Common myeloid progenitor, CD34-positive (primary cell): ENCODE data around the gene MIP.

Source experiments
- CTCF ChIA-PET: fragments of 350-600 bp; sonication (Branson Sonifier 250); formaldehyde crosslinking; loops from one replicate; lab custom pipeline; 2021; ENCODE audit warnings: antibody characterized with exemption; lab: Charles Lee
- POLR2A ChIA-PET: fragments of 350-600 bp; sonication (Branson Sonifier 250); formaldehyde crosslinking; loops from one replicate; lab custom pipeline; 2021; ENCODE audit warnings: antibody characterized with exemption; lab: Charles Lee
- DNase-seq, 3 donors: peaks; one replicate each; pipeline versions ENCODE4 v3.0.0 to v3.0.0-alpha.2; 2013
- H3K27ac ChIP-seq, 2 experiments: 1 replicate in 1 of 2; 2 replicates in 1 of 2; pipeline ENCODE4 v1.7.0; 2013; ENCODE audit warnings: inconsistent platforms in 2 of 2, low read length in 2 of 2, mild to moderate bottlenecking in 2 of 2, low read depth in 1 of 2, moderate library complexity in 1 of 2; ENCODE audit not compliant: severe bottlenecking in 2 of 2, insufficient read depth in 1 of 2, poor library complexity in 1 of 2
- H3K27me3 ChIP-seq, 5 experiments: replicated peaks in 2 of 5; 1 replicate in 3 of 5; 2 replicates in 2 of 5; pipeline versions ENCODE4 v1.6.1 to v1.7.0; 2013; ENCODE audit warnings: low read length in 4 of 5, mild to moderate bottlenecking in 2 of 5, moderate library complexity in 2 of 5, inconsistent platforms in 1 of 5; ENCODE audit not compliant: insufficient read depth in 5 of 5, control insufficient read depth in 4 of 5
- H3K36me3 ChIP-seq, 4 experiments: 1 replicate in 2 of 4; 2 replicates in 2 of 4; pipeline versions ENCODE4 v1.6.1 to v1.7.0; 2013; ENCODE audit warnings: low read length in 3 of 4, control low read depth in 1 of 4, mild to moderate bottlenecking in 1 of 4; ENCODE audit not compliant: control insufficient read depth in 4 of 4, insufficient read depth in 4 of 4
- H3K4me1 ChIP-seq, 4 experiments: 1 replicate in 3 of 4; 2 replicates in 1 of 4; pipeline versions ENCODE4 v1.6.1 to v1.7.1; 2013; ENCODE audit warnings: low read length in 3 of 4, mild to moderate bottlenecking in 3 of 4, control low read depth in 1 of 4, inconsistent platforms in 1 of 4, moderate library complexity in 1 of 4; ENCODE audit not compliant: control insufficient read depth in 4 of 4, insufficient read depth in 4 of 4; ENCODE audit errors: control extremely low read depth in 1 of 4
- H3K4me3 ChIP-seq, 7 experiments: 1 replicate in 4 of 7; 2 replicates in 3 of 7; pipeline versions ENCODE4 v1.5.1 to v1.7.0; 2013; ENCODE audit warnings: mild to moderate bottlenecking in 7 of 7, low read length in 6 of 7, moderate library complexity in 6 of 7, inconsistent platforms in 2 of 7, low read depth in 2 of 7, control low read depth in 1 of 7; ENCODE audit not compliant: insufficient read depth in 4 of 7, control insufficient read depth in 1 of 7; ENCODE audit errors: extremely low read depth in 1 of 7
- H3K9me3 ChIP-seq, 5 experiments: 1 replicate in 4 of 5; 2 replicates in 1 of 5; pipeline versions ENCODE4 v1.6.1 to v1.7.1; 2013; ENCODE audit warnings: low read length in 4 of 5, mild to moderate bottlenecking in 2 of 5, inconsistent platforms in 1 of 5, low read depth in 1 of 5, moderate library complexity in 1 of 5; ENCODE audit not compliant: control insufficient read depth in 4 of 5, insufficient read depth in 2 of 5; ENCODE audit errors: control extremely low read depth in 1 of 5
- WGBS: methylation state at CpG from one replicate; pipeline ENCODE4 v1.1.5; 2013; ENCODE audit not compliant: insufficient coverage; 5-methylcytosine and 5-hydroxymethylcytosine counted together

The MIP gene

DNA sequence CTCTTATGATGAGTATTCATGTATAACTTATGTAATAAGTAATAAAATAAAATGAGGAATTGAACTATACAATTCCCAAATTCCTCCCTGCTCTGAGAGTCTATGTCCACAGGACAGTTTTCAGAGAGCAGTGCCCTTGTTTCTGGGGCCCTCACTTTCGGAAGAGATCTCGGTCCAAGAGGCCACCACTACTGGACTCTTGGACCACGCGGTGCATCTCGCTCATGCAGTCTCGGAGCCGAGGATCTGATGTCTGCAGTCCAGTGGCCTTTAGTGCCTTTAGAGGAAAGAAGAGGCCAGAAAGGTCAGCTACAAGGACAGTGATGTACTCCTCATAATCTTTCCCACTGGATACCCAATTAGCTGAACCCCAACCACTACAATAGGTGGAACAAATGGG is 25.2 kb upstream of the MIP start:
- H3K27ac ChIP-seq = no peak overlapping the region
- H3K27me3 ChIP-seq = no peaks in the 10 kb centered on the region
- no peak for DNase-seq
- H3K9me3 ChIP-seq = no peaks in the 10 kb centered on the region
- ChIA-PET POLR2A (interaction anchor here (0.6 kb wide), 1 partner anchor 385 kb away, joined by 3 read pairs; no protein-coding TSS in a partner anchor), CTCF (interaction anchor here (0.8 to 1.8 kb wide), 5 partner anchors 11 to 21 kb away, joined by 3 to 4 read pairs (median 4); no protein-coding TSS in a partner anchor)
- H3K4me3 ChIP-seq = no peak overlapping the region
- WGBS = 100% methylated on average over 7 of the region's 7 CpGs
- peaks cover 0 to 2% (median under 1%) of the 10 kb centered on the region in 4 experiments for H3K36me3 ChIP-seq
- H3K4me1 ChIP-seq = peaks cover 0 to 12% (median 3%) of the 10 kb centered on the region in 4 experiments

DNA sequence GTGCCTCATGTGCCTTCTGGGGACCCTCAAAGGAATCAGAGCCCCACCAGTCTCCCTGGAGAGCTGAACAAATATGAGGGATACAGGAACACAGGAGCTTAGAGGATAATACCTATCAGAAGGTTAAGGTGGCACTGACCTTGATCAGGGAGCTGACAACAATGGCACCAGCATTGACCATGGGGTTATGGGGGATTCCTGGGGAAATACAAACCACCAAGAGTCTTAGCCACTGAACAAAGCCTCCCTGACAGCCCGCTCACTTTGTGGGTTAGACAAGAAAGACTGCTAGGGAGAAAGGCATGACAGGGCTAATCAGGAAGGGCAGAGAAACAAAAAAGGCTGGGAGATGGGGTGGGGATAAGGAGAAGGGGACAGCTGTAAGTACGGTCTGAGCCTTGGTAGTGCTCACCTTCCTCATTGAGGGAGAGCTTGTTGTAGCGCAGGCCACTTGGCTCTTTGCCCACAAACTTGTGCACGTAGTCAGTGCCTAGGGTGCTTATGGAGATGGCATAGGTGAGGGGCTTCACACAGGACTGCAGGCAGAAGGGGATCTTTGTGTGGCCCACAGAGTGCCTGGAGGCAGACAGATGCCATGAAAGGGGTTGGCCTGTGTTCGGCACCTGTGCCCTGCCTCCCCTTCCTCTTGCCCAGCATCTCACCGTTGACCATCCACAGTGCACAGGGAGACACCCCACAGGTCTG is 23.2 kb upstream of the MIP start:
- no peaks in the 10 kb centered on the region for H3K9me3 ChIP-seq
- CTCF ChIA-PET = interaction anchor here (1.2 kb wide), 1 partner anchor 34 kb away, joined by 3 read pairs; no protein-coding TSS in a partner anchor
- no peak overlapping the region for H3K4me3 ChIP-seq
- H3K36me3 ChIP-seq = peaks cover 0 to 11% (median 4%) of the 10 kb centered on the region in 4 experiments
- H3K27me3 ChIP-seq = no peaks in the 10 kb centered on the region
- POLR2A ChIA-PET = no interaction called here
- H3K4me1 ChIP-seq = peaks cover 0 to 12% (median 3%) of the 10 kb centered on the region in 4 experiments
- DNase-seq = no peak
- 96% methylated on average over 4 of the region's 6 CpGs for WGBS
- H3K27ac ChIP-seq = no peak overlapping the region

DNA sequence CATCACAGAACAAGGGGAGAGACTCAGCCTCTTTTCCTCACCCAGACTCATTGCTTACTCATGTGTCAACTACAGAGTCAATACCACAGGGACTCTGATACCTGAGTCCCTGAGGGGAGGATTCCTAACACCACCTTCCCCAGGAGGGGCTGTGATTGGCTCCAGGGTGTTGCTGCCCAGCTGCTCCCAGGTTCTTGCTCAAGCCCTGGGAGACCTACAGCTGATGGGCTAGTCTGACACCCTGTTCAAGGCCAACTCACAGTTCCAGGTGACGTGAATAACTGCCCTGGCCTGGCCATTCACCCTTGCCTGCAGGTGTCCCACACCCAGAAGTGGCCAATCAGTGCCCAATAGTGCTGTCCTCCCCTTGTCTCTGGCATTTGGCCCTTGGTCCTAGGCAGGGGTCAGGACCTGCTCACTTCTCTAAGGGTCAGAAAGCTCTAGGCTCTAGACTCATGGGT is 22.5 kb upstream of the MIP start:
- Histone ChIP-seq H3K4me1 (peaks cover 0 to 12% (median 3%) of the 10 kb centered on the region in 4 experiments), H3K4me3 (no peak overlapping the region), H3K27ac (no peak overlapping the region), H3K9me3 (no peaks in the 10 kb centered on the region), H3K36me3 (peaks cover 0 to 14% (median 8%) of the 10 kb centered on the region in 4 experiments), H3K27me3 (no peaks in the 10 kb centered on the region)
- ChIA-PET POLR2A (no interaction called here), CTCF (no interaction called here)
- whole genome bisulfite sequencing = 100% methylated on average over 1 of the region's 1 CpG
- no peak for DNase-seq

DNA sequence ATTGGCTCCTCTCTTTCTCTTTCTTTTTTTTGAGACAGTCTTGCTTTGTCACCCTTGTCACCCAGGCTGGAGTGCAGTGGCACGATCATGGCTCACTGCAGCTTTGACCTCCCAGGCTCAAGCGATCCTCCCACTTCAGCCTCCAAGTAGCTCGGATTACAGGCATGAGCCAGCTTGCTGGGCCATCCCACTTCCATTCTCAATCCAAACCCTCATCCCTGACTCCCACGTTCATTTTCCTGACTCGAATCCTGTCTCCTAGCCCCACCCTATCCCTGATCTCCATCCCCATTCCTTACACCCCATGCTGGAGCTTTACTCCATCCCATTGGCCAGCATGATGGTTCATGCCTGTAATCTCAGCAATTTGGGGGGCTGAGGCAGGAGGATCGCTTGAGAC is 21.7 kb upstream of the MIP start:
- POLR2A ChIA-PET = no interaction called here
- H3K9me3 ChIP-seq = no peaks in the 10 kb centered on the region
- CTCF ChIA-PET = interaction anchor here (0.6 kb wide), 1 partner anchor 28 kb away, joined by 3 read pairs; no protein-coding TSS in a partner anchor

DNA sequence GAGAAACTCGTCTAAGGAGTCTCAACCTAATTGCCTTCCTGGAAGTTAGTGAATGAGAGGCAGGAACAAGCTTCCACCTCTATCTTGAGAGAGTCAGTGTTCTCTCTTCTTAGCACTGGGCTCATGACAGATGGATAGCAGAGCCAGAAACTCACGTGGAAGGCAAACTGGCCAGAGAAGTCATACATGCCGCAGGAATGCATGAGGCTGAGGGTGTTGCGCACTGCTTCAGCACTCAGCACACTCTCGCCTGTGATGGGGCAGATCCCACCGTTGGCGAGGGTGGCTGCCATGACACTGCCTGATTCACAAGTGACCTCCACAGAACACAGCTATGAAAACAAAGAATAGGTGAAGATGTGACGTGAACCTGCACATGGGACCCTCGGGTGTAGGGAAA is 19.9 kb upstream of the MIP start:
- no peak overlapping the region for H3K4me3 ChIP-seq
- no peaks in the 10 kb centered on the region for H3K9me3 ChIP-seq
- no peaks in the 10 kb centered on the region for H3K27me3 ChIP-seq
- WGBS = 100% methylated on average over 9 of the region's 9 CpGs
- H3K27ac ChIP-seq = no peak overlapping the region
- no peak for DNase-seq
- H3K4me1 ChIP-seq = peaks cover 0 to 9% (median 7%) of the 10 kb centered on the region in 4 experiments
- ChIA-PET CTCF (interaction anchor here (1.0 to 1.3 kb wide), 2 partner anchors 11 to 15 kb away, joined by 3 to 5 read pairs; no protein-coding TSS in a partner anchor), POLR2A (no interaction called here)
- H3K36me3 ChIP-seq = peaks cover 0 to 32% (median 14%) of the 10 kb centered on the region in 4 experiments

More for the DNA sequence above, 21.7 kb upstream of the MIP start:
- 96% methylated on average over 6 of the region's 6 CpGs for WGBS
- Histone ChIP-seq H3K27me3 (no peaks in the 10 kb centered on the region), H3K27ac (no peak overlapping the region), H3K36me3 (peaks cover 0 to 21% (median 13%) of the 10 kb centered on the region in 4 experiments), H3K4me1 (peaks cover 0 to 12% (median 3%) of the 10 kb centered on the region in 4 experiments), H3K4me3 (no peak overlapping the region)
- DNase-seq = no peak

DNA sequence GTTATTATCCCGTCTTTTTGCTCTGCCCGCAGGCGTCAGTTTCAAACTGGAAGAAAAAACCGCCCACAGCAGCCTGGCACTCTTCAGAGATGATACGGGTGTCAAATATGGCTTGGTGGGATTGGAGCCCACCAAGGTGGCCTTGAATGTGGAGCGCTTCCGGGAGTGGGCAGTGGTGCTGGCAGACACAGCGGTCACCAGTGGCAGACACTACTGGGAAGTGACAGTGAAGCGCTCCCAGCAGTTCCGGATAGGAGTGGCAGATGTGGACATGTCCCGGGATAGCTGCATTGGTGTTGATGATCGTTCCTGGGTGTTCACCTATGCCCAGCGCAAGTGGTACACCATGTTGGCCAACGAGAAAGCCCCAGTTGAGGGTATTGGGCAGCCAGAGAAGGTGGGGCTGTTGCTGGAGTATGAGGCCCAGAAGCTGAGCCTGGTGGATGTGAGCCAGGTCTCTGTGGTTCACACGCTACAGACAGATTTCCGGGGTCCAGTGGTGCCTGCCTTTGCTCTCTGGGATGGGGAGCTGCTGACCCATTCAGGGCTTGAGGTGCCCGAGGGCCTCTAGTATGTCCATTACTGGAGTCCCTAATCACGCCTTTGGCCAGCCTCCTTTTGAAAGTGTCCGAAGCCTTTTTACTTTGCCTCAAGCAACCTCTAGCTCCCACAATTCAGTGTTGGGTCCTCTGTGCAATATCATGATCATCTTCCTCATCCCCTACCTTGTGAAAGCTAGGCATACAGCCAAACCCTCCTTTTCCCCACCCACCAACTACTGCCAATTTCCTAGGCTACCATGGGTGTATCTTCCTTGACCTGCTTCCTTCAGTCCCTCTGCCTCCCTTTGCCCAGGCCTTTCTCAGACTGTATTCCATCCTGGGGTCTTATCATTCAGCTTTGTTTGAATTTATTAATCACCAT is 14.8 kb upstream of the MIP start:
- Histone ChIP-seq H3K27ac (peak overlapping the region; percentile 90 to 94), H3K27me3 (no peaks in the 10 kb centered on the region), H3K4me1 (peaks cover 0 to 16% (median 13%) of the 10 kb centered on the region in 4 experiments), H3K4me3 (peak overlapping the region; percentile 77 to 100 (median 98)), H3K36me3 (peaks cover 0 to 27% (median 11%) of the 10 kb centered on the region in 4 experiments), H3K9me3 (no peaks in the 10 kb centered on the region)
- 54% methylated on average over 19 of the region's 19 CpGs for WGBS
- CTCF ChIA-PET = interaction anchor here (0.8 to 3.3 kb wide), 5 partner anchors 12 to 167 kb away, joined by 3 to 20 read pairs (median 3); no protein-coding TSS in a partner anchor
- POLR2A ChIA-PET = no interaction called here
- DNase-seq = no peak
